GM23248 (cell line): ENCODE data around the gene LIMA1. TPM values are rescaled to one million over a fixed set of nuclear protein-coding genes. Genes with fewer than 3 reads are reported as not detected.

Experiments used
- DNase-seq: peaks from one replicate; pipeline ENCODE4 v3.0.0-alpha.2; 2015
- H2AFZ ChIP-seq: fragments of 200-600 bp; sonication (generic); 2 replicates; pipeline ENCODE4 v1.6.1; 2016; ENCODE audit warnings: antibody characterized with exemption
- H3F3A ChIP-seq: fragments of 200-600 bp; sonication (generic); 2 replicates; pipeline ENCODE4 v1.6.1; 2016; ENCODE audit warnings: mild to moderate bottlenecking, antibody characterized with exemption, mixed run types; ENCODE audit not compliant: insufficient read depth
- H3K27ac ChIP-seq: fragments of 200-600 bp; sonication (generic); 2 replicates; pipeline ENCODE4 v1.5.1; 2016; ENCODE audit warnings: mild to moderate bottlenecking
- H3K27me3 ChIP-seq: fragments of 200-600 bp; sonication (generic); replicated peaks from 2 replicates; pipeline ENCODE4 v1.6.1; 2016; ENCODE audit warnings: mild to moderate bottlenecking; ENCODE audit not compliant: insufficient read depth
- H3K36me3 ChIP-seq: fragments of 200-600 bp; sonication (generic); 2 replicates; pipeline ENCODE4 v1.6.1; 2016; ENCODE audit warnings: low read depth, mild to moderate bottlenecking
- H3K4me1 ChIP-seq: fragments of 200-600 bp; sonication (generic); 2 replicates; pipeline ENCODE4 v1.6.1; 2016; ENCODE audit warnings: mild to moderate bottlenecking; ENCODE audit not compliant: insufficient read depth
- H3K4me2 ChIP-seq: fragments of 200-600 bp; sonication (generic); one replicate; pipeline ENCODE4 v1.6.1; 2016; ENCODE audit warnings: mild to moderate bottlenecking; ENCODE audit not compliant: unreplicated experiment
- H3K4me3 ChIP-seq: fragments of 200-600 bp; sonication (generic); 2 replicates; pipeline ENCODE4 v1.5.1; 2016; ENCODE audit warnings: mild to moderate bottlenecking
- H3K79me2 ChIP-seq: fragments of 200-600 bp; sonication (generic); 2 replicates; pipeline ENCODE4 v1.6.1; 2016; ENCODE audit warnings: mild to moderate bottlenecking; ENCODE audit not compliant: insufficient read depth
- H3K9ac ChIP-seq: fragments of 200-600 bp; sonication (generic); 2 replicates; pipeline ENCODE4 v1.6.1; 2016; ENCODE audit warnings: mild to moderate bottlenecking
- H3K9me2 ChIP-seq: fragments of 200-600 bp; sonication (generic); 2 replicates; pipeline ENCODE4 v1.6.1; 2016; ENCODE audit warnings: mixed run types, mild to moderate bottlenecking, moderate library complexity; ENCODE audit not compliant: insufficient read depth
- H3K9me3 ChIP-seq: fragments of 200-600 bp; sonication (generic); one replicate; pipeline ENCODE4 v1.6.1; 2017; ENCODE audit warnings: low read depth
- H4K20me1 ChIP-seq: fragments of 200-600 bp; sonication (generic); 2 replicates; pipeline ENCODE4 v1.6.0; 2016; ENCODE audit not compliant: insufficient read depth
- EZH2 ChIP-seq: fragments of 200-600 bp; sonication (generic); IDR thresholded peaks from 2 replicates; pipeline ENCODE4 v1.6.1; 2018; ENCODE audit warnings: antibody characterized with exemption, mild to moderate bottlenecking; ENCODE audit not compliant: insufficient read depth, poor library complexity, severe bottlenecking
- EZH2phosphoT487 ChIP-seq: fragments of 200-600 bp; sonication (generic); IDR thresholded peaks from 2 replicates; pipeline ENCODE4 v1.6.1; 2018; ENCODE audit warnings: antibody characterized with exemption, moderate library complexity, mild to moderate bottlenecking, low read depth; ENCODE audit not compliant: insufficient read depth
- WGBS, 2 experiments: methylation state at CpG; one replicate each; pipeline ENCODE4 v1.1.6; 2015 to 2017; ENCODE audit warnings: low lambda C conversion rate in 2 of 2, low coverage in 1 of 2; ENCODE audit errors: missing lambda C conversion rate in 2 of 2; 5-methylcytosine and 5-hydroxymethylcytosine counted together
- in situ Hi-C: fragments of 300-500 bp; cut with MboI; formaldehyde crosslinking; loops from 2 replicates; pipeline ENCODE4 v1.15.0; 2020
- polyA plus RNA-seq: library from polyadenylated mRNA; unstranded; fragments of >200 nt; fragmentation: Nextera tagmentation; extraction: Ambion mirVana; gene quantifications from 2 replicates; pipeline ENCODE4 v1.2.1, GENCODE V29; 2016
- total RNA-seq: library from RNA; depleted of rRNA; stranded (reverse); fragments of >200 nt; shearing (Covaris generic); gene quantifications from 2 replicates; pipeline ENCODE4 v1.2.3, GENCODE V29; 2014

The LIMA1 gene
- total and polyA plus RNA-seq, 2 experiments from 2014 or later, result 180 to 256 TPM

DNA sequence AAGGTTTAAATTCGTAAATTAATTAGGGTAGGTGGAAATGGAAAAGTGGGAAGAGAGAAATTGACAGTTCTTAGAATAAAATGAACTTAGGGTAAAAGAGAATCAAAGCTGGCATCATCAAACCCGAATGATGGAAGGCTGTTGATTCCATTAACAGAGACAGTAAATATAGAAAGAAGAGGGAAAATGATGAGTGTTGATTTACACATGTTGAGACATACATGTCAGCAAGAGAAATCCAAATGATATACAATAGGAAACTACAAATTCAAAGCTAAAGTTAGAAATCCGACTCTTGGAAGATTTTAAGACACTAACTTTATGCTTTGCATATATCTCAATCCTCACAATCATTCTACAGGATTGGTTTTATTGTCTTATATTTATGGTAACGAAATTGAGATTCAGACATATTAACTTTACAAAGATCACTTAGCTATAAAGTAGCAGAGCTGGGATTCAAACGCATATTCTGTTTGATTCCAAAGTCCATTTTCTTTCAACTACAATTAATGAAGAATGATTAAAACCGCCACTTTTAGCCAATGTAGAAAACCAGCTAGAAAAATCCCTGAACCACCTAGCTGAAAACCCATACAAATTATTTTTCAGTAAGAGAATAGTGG lies 30.2 kb downstream of the LIMA1 start:
- H3K36me3 ChIP-seq, result 0 out of 2 replicates have a peak, but pooled peaks cover 2% of the 10 kb centered on the region
- H3K9me2 ChIP-seq, result no peaks in the 10 kb centered on the region
- H3K27ac ChIP-seq, result no peak overlapping the region
- no peaks in the 10 kb centered on the region for H4K20me1 ChIP-seq
- no peak for TF ChIP-seq EZH2phosphoT487
- no peak for TF ChIP-seq EZH2
- WGBS, 2 experiments, result 73 to 79% methylated on average over 6 of the region's 6 CpGs
- no peak overlapping the region for H3K9ac ChIP-seq
- H3K4me2 ChIP-seq, result no peak overlapping the region
- H3K79me2 ChIP-seq, result peaks cover 16% of the 10 kb centered on the region
- in situ Hi-C loops, result no loop called here
- H3F3A ChIP-seq, result no peaks in the 10 kb centered on the region
- H3K27me3 ChIP-seq, result no peaks in the 10 kb centered on the region
- H3K4me3 ChIP-seq, result no peak overlapping the region
- H2AFZ ChIP-seq, result no peak overlapping the region
- H3K4me1 ChIP-seq, result peaks cover 28% of the 10 kb centered on the region
- DNase-seq, result no peak
- H3K9me3 ChIP-seq, result no peaks in the 10 kb centered on the region

DNA sequence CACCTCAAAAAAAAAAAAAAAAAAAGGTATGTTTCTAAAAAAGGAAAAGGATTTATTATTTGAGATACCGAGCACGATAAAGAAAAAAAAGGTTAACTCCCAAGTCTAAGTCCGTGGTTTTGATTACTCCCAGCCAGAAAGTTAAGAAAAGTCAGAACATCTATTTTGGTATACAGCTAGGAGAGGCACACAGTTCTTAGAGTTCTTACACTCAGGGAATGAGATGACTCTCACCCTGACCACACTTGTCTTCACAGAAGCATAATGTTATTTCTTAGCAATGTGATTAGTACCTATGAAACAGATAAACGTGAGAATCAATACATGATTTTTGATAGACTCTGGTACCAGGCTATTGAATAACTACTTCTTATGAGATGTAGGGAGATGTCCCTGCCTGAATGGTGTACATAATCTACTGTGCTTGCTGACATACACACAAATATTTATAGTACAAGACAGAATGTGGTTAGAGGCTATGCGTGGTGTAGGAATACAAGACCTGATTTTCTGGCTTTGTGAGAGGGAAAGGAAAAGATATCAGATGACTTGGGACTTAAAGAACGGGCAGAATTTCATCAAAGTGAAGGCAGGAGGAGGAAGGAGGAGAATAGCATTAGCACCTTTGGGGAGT lies 31.6 kb downstream of the LIMA1 start:
- H3K4me1 ChIP-seq, result peaks cover 25% of the 10 kb centered on the region
- in situ Hi-C loops, result no loop called here
- H3K4me3 ChIP-seq, result no peak overlapping the region
- WGBS, 2 experiments, result 74 to 75% methylated on average over 6 of the region's 6 CpGs
- H3K79me2 ChIP-seq, result peaks cover 16% of the 10 kb centered on the region
- H3K36me3 ChIP-seq, result 0 out of 2 replicates have a peak, but pooled peaks cover 2% of the 10 kb centered on the region
- H3K27me3 ChIP-seq, result no peaks in the 10 kb centered on the region
- H3K4me2 ChIP-seq, result no peak overlapping the region
- no peak overlapping the region for H3K9ac ChIP-seq
- no peaks in the 10 kb centered on the region for H3K9me2 ChIP-seq
- DNase-seq, result no peak
- TF ChIP-seq EZH2 (no peak), EZH2phosphoT487 (no peak)
- H2AFZ ChIP-seq, result no peak overlapping the region
- H3K27ac ChIP-seq, result no peak overlapping the region
- H3K9me3 ChIP-seq, result no peaks in the 10 kb centered on the region
- peaks cover 2% of the 10 kb centered on the region; the same call in 1 of the 2 replicates for H3F3A ChIP-seq
- H4K20me1 ChIP-seq, result no peaks in the 10 kb centered on the region

DNA sequence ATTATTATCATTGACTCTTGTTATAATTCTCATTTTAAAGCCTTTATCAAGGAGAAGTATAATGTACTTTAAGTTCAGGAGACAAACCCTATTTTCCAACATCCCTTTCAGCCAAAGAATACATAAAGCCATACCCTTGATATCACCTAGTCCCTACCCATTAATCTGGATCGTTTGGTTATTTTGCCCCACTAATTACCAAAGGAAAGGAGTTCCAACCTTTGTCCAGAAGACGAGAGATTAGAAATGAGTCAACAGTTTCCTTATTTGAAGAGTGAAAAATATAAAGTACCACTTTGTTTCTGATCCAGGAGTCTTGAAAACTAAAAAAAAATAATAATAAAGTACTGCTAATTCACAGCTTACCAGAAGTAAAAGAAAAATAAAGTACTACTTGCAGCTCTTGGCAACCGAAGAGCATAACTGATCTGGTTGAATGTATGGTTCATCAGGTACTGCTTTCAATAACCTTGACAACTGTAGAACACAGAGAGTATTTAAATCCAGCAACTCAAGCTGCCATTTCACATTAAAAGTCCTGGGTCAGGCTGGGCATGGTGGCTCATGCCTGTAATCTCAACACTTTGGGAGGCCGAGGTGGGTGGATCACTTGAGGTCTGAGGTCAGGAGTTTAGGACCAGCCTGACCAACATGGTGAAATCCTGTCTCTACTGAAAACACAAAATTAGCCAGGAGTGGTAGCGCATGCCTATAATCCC lies 33.7 kb downstream of the LIMA1 start:
- TF ChIP-seq EZH2, result no peak
- no peak for TF ChIP-seq EZH2phosphoT487
- H3K27ac ChIP-seq, result no peak overlapping the region
- in situ Hi-C loops, result no loop called here
- 84 to 88% methylated on average over 5 of the region's 5 CpGs for WGBS, 2 experiments
- no peaks in the 10 kb centered on the region for H4K20me1 ChIP-seq
- no peak for DNase-seq
- no peak overlapping the region for H3K4me2 ChIP-seq
- H3K4me1 ChIP-seq, result peaks cover 33% of the 10 kb centered on the region
- no peaks in the 10 kb centered on the region for H3K27me3 ChIP-seq
- H3K9me2 ChIP-seq, result no peaks in the 10 kb centered on the region
- H3K9me3 ChIP-seq, result no peaks in the 10 kb centered on the region
- H2AFZ ChIP-seq, result no peak overlapping the region
- H3K36me3 ChIP-seq, result 0 out of 2 replicates have a peak, but pooled peaks cover 2% of the 10 kb centered on the region
- H3K79me2 ChIP-seq, result peaks cover 21% of the 10 kb centered on the region
- H3K4me3 ChIP-seq, result no peak overlapping the region
- H3F3A ChIP-seq, result peaks cover 10% of the 10 kb centered on the region; the same call in 1 of the 2 replicates
- no peak overlapping the region for H3K9ac ChIP-seq

DNA sequence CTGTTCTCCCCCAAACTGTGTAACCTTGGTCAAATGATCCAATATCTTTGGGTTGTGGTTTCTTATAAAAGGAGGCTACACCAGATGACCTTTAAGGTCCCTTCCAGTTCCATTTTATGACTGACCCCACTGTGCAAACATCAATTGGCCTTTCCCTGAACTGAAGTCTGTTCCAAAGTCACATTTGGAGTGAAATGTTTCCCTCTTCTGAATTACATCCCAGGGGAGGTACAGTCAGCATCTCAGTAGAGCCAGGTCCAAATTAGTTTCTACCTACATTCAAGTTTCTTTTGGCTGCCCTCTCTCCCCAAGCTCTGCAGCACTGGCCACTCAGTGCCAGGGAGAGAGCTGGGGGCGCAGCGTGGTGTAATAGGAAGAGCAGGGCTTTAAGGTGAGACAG lies 34.4 kb downstream of the LIMA1 start:
- Histone ChIP-seq H3K36me3 (0 out of 2 replicates have a peak, but pooled peaks cover 2% of the 10 kb centered on the region), H3K9me2 (no peaks in the 10 kb centered on the region), H3K79me2 (peaks cover 21% of the 10 kb centered on the region), H3K27me3 (no peaks in the 10 kb centered on the region), H3F3A (peaks cover 18% of the 10 kb centered on the region), H4K20me1 (no peaks in the 10 kb centered on the region), H3K27ac (no peak overlapping the region), H3K4me2 (no peak overlapping the region), H3K4me1 (peaks cover 40% of the 10 kb centered on the region), H2AFZ (no peak overlapping the region), H3K9me3 (no peaks in the 10 kb centered on the region), H3K9ac (no peak overlapping the region), H3K4me3 (no peak overlapping the region)
- in situ Hi-C loops, result no loop called here
- peak; percentile 29 for DNase-seq
- TF ChIP-seq EZH2phosphoT487, result no peak
- TF ChIP-seq EZH2, result no peak
- WGBS, 2 experiments, result 98% methylated on average over 2 of the region's 2 CpGs
